H9 (cell line): ENCODE data around the gene FCF1. TPM values are rescaled to one million over a fixed set of nuclear protein-coding genes. Genes with fewer than 3 reads are reported as not detected.

ENCODE experiments used
- DNase-seq: peaks from one replicate; pipeline ENCODE4 v3.0.0-alpha.2; 2017
- H2AFZ ChIP-seq: one replicate; pipeline ENCODE4 v1.6.1; 2013; ENCODE audit warnings: mild to moderate bottlenecking, low read length, control low read depth, moderate library complexity
- H2AK5ac ChIP-seq: 2 replicates; pipeline ENCODE4 v1.6.1; 2013; ENCODE audit warnings: low read length, control low read depth, mixed read lengths; ENCODE audit not compliant: insufficient read length
- H2BK120ac ChIP-seq: one replicate; pipeline ENCODE4 v1.6.1; 2013; ENCODE audit warnings: low read depth, mild to moderate bottlenecking, low read length, control low read depth, inconsistent platforms; ENCODE audit not compliant: poor library complexity, severe bottlenecking
- H2BK12ac ChIP-seq: 2 replicates; pipeline ENCODE4 v1.6.1; 2013; ENCODE audit warnings: low read length, control low read depth, mixed read lengths, low read depth; ENCODE audit not compliant: insufficient read length
- H2BK15ac ChIP-seq: 2 replicates; pipeline ENCODE4 v1.6.1; 2013; ENCODE audit warnings: low read depth, low read length, control low read depth
- H2BK20ac ChIP-seq: one replicate; pipeline ENCODE4 v1.6.1; 2013; ENCODE audit warnings: low read depth, mild to moderate bottlenecking, low read length, control low read depth, inconsistent platforms; ENCODE audit not compliant: poor library complexity, severe bottlenecking
- H2BK5ac ChIP-seq: 2 replicates; pipeline ENCODE4 v1.6.1; 2013; ENCODE audit warnings: low read length, control low read depth, mixed read lengths; ENCODE audit not compliant: insufficient read length
- H3K14ac ChIP-seq: 2 replicates; pipeline ENCODE4 v1.6.1; 2013; ENCODE audit warnings: low read length, control low read depth; ENCODE audit not compliant: insufficient read depth
- H3K18ac ChIP-seq: 2 replicates; pipeline ENCODE4 v1.6.1; 2013; ENCODE audit warnings: low read depth, mild to moderate bottlenecking, mixed read lengths, low read length, control low read depth; ENCODE audit not compliant: insufficient read length
- H3K23ac ChIP-seq: 2 replicates; pipeline ENCODE4 v1.6.1; 2013; ENCODE audit warnings: low read length, control low read depth, mixed read lengths, low read depth; ENCODE audit not compliant: insufficient read length
- H3K23me2 ChIP-seq: 2 replicates; pipeline ENCODE4 v1.6.1; 2013; ENCODE audit warnings: low read depth, mild to moderate bottlenecking, mixed read lengths, low read length, control low read depth; ENCODE audit not compliant: insufficient read length, poor library complexity, severe bottlenecking
- H3K27ac ChIP-seq: 2 replicates; pipeline ENCODE4 v1.5.1; 2013; ENCODE audit warnings: low read length, control low read depth, mixed read lengths, low read depth; ENCODE audit not compliant: insufficient read length
- H3K27me3 ChIP-seq: 2 replicates; pipeline ENCODE4 v1.6.1; 2013; ENCODE audit warnings: low read length, control low read depth, inconsistent platforms; ENCODE audit not compliant: insufficient read depth
- H3K4ac ChIP-seq: 2 replicates; pipeline ENCODE4 v1.6.1; 2013; ENCODE audit warnings: low read depth, mild to moderate bottlenecking, control low read depth, inconsistent platforms, low read length, moderate library complexity
- H3K4me1 ChIP-seq: 2 replicates; pipeline ENCODE4 v1.6.1; 2013; ENCODE audit warnings: low read length, control low read depth, inconsistent platforms; ENCODE audit not compliant: insufficient read depth
- H3K4me2 ChIP-seq: 2 replicates; pipeline ENCODE4 v1.6.1; 2013; ENCODE audit warnings: low read length, control low read depth, mixed read lengths; ENCODE audit not compliant: insufficient read length, insufficient read depth
- H3K56ac ChIP-seq: 2 replicates; pipeline ENCODE4 v1.6.1; 2013; ENCODE audit warnings: low read depth, mild to moderate bottlenecking, mixed read lengths, low read length, control low read depth; ENCODE audit not compliant: insufficient read length
- H3K79me1 ChIP-seq: 2 replicates; pipeline ENCODE4 v1.6.1; 2013; ENCODE audit warnings: low read depth, mild to moderate bottlenecking, moderate library complexity, low read length, control low read depth, inconsistent platforms; ENCODE audit not compliant: insufficient read depth, poor library complexity, severe bottlenecking
- H3K79me2 ChIP-seq: 2 replicates; pipeline ENCODE4 v1.6.1; 2013; ENCODE audit warnings: low read length, control low read depth, inconsistent platforms; ENCODE audit not compliant: insufficient read depth
- H3K9ac ChIP-seq: 2 replicates; pipeline ENCODE4 v1.6.1; 2013; ENCODE audit warnings: low read length, control low read depth, mixed read lengths; ENCODE audit not compliant: insufficient read length; ENCODE audit errors: extremely low read depth
- H3K9me3 ChIP-seq: one replicate; pipeline ENCODE4 v1.6.1; 2013; ENCODE audit warnings: low read depth, low read length, inconsistent platforms; ENCODE audit not compliant: control insufficient read depth
- H3T11ph ChIP-seq: one replicate; pipeline ENCODE4 v1.6.1; 2013; ENCODE audit warnings: mild to moderate bottlenecking, low read length, control low read depth, inconsistent platforms
- H4K20me1 ChIP-seq: one replicate; pipeline ENCODE4 v1.6.1; 2013; ENCODE audit not compliant: control insufficient read depth, insufficient read length, insufficient read depth
- H4K5ac ChIP-seq: 2 replicates; pipeline ENCODE4 v1.6.1; 2013; ENCODE audit warnings: low read depth, mild to moderate bottlenecking, mixed read lengths, low read length, control low read depth; ENCODE audit not compliant: insufficient read length
- H4K8ac ChIP-seq: replicated peaks from 2 replicates; pipeline ENCODE4 v1.6.1; 2013; ENCODE audit warnings: low read length, control low read depth, mixed read lengths, low read depth; ENCODE audit not compliant: insufficient read length
- H4K91ac ChIP-seq: 2 replicates; pipeline ENCODE4 v1.6.1; 2013; ENCODE audit warnings: low read depth, mild to moderate bottlenecking, moderate library complexity, mixed read lengths, low read length, control low read depth; ENCODE audit not compliant: insufficient read length
- H3K27ac Mint-ChIP-seq, 3 experiments: 2 replicates in 2 of 3; 3 replicates in 1 of 3; pipeline ENCODE4 v1.8.0; 2020 to 2021; ENCODE audit warnings: mixed read lengths in 3 of 3, mild to moderate bottlenecking in 1 of 3, moderate library complexity in 1 of 3
- H3K27me3 Mint-ChIP-seq: 2 replicates; pipeline ENCODE4 v1.8.0; 2021; ENCODE audit warnings: low read depth, mild to moderate bottlenecking, moderate library complexity, mixed read lengths
- H3K36me3 Mint-ChIP-seq, 3 experiments: 2 replicates in 2 of 3; 3 replicates in 1 of 3; pipeline ENCODE4 v1.8.0; 2020 to 2021; ENCODE audit warnings: low read depth in 3 of 3, mixed read lengths in 3 of 3; ENCODE audit not compliant: insufficient read depth in 1 of 3
- H3K4me1 Mint-ChIP-seq, 2 experiments: 2 replicates each; pipeline ENCODE4 v1.8.0; 2020; ENCODE audit warnings: mixed read lengths in 2 of 2
- H3K4me3 Mint-ChIP-seq, 2 experiments: 2 replicates in 1 of 2; 3 replicates in 1 of 2; pipeline ENCODE4 v1.8.0; 2020 to 2021; ENCODE audit warnings: mild to moderate bottlenecking in 2 of 2, mixed read lengths in 2 of 2, moderate library complexity in 1 of 2
- H3K9me3 Mint-ChIP-seq, 2 experiments: 2 replicates in 1 of 2; 3 replicates in 1 of 2; pipeline ENCODE4 v1.8.0; 2020; ENCODE audit warnings: mild to moderate bottlenecking in 2 of 2, mixed read lengths in 2 of 2, moderate library complexity in 1 of 2
- WGBS: extraction: QIAGEN DNeasy Blood & Tissue Kit; methylation state at CpG from one replicate; pipeline ENCODE4 v1.1.7; 2013; ENCODE audit warnings: missing lambda C conversion rate, low lambda C conversion rate, mixed read lengths; ENCODE audit not compliant: insufficient read length; ENCODE audit errors: extremely low coverage; 5-methylcytosine and 5-hydroxymethylcytosine counted together
- total RNA-seq: library from RNA; stranded (reverse); gene quantifications from 2 replicates; pipeline ENCODE4 v1.2.1, GENCODE V29; 2021
- TF ChIP-seq, protein P1 (sequence below): fragments of 200-600 bp; sonication (generic); conservative IDR thresholded peaks from 3 replicates; pipeline ENCODE4 v1.8.0; 2021; ENCODE audit warnings: antibody characterized with exemption, mild to moderate bottlenecking

Gene FCF1
- total RNA-seq, 1 experiment from 2014 or later, result 87.7 TPM

DNA sequence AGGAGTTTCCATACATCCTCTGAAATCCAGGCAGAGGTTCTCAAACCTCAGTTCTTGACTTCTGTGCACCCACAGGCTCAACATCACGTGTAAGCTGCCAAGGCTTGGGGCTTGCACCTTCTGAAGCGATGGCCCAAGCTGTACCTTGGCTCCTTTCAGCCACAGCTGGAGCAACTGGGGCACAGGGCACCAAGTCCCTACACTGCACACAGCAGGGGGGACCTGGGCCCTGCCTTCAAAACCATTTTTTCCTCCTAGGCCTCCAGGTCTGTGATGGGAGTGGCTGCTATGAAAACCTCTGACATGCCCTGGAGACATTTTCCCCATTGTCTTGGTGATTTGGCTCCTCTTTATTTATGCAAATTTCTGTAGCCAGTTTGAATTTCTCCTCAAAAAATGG lies 10.7 kb upstream of the FCF1 start:
- no peak overlapping the region for H3K18ac ChIP-seq
- no peak overlapping the region for H3K4me2 ChIP-seq
- H4K20me1 ChIP-seq, result no peaks in the 10 kb centered on the region
- no peak overlapping the region for H4K5ac ChIP-seq
- H2AFZ ChIP-seq, result no peak overlapping the region
- TF ChIP-seq, protein P1, sequence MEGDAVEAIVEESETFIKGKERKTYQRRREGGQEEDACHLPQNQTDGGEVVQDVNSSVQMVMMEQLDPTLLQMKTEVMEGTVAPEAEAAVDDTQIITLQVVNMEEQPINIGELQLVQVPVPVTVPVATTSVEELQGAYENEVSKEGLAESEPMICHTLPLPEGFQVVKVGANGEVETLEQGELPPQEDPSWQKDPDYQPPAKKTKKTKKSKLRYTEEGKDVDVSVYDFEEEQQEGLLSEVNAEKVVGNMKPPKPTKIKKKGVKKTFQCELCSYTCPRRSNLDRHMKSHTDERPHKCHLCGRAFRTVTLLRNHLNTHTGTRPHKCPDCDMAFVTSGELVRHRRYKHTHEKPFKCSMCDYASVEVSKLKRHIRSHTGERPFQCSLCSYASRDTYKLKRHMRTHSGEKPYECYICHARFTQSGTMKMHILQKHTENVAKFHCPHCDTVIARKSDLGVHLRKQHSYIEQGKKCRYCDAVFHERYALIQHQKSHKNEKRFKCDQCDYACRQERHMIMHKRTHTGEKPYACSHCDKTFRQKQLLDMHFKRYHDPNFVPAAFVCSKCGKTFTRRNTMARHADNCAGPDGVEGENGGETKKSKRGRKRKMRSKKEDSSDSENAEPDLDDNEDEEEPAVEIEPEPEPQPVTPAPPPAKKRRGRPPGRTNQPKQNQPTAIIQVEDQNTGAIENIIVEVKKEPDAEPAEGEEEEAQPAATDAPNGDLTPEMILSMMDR, result no peak
- H3K56ac ChIP-seq, result no peak overlapping the region
- no CpG with 5 or more reads among the region's 2 CpGs for WGBS
- Mint-ChIP-seq H3K9me3 (peaks cover 16 to 31% of the 10 kb centered on the region in 2 experiments), H3K27ac (no peak overlapping the region), H3K36me3 (peaks cover 29 to 39% (median 37%) of the 10 kb centered on the region in 3 experiments), H3K4me3 (no peak overlapping the region), H3K4me1 (no peaks in the 10 kb centered on the region), H3K27me3 (no peaks in the 10 kb centered on the region)
- no peak overlapping the region for H3K23ac ChIP-seq
- no peak overlapping the region for H3K27ac ChIP-seq
- no peak overlapping the region for H2BK20ac ChIP-seq
- H3K9me3 ChIP-seq, result no peaks in the 10 kb centered on the region
- H3K14ac ChIP-seq, result no peak overlapping the region
- peaks cover 7% of the 10 kb centered on the region; the same call in 1 of the 2 replicates for H3K79me2 ChIP-seq
- no peak overlapping the region for H2BK12ac ChIP-seq
- no peak overlapping the region for H4K91ac ChIP-seq
- no peak overlapping the region for H3K4ac ChIP-seq
- no peaks in the 10 kb centered on the region for H3K23me2 ChIP-seq
- no peaks in the 10 kb centered on the region for H3K4me1 ChIP-seq
- DNase-seq, result no peak
- H2AK5ac ChIP-seq, result no peak overlapping the region
- no peak overlapping the region for H4K8ac ChIP-seq
- H2BK120ac ChIP-seq, result no peak overlapping the region
- no peak overlapping the region for H3T11ph ChIP-seq
- peaks cover 3% of the 10 kb centered on the region for H3K79me1 ChIP-seq
- H3K9ac ChIP-seq, result no peak overlapping the region
- H2BK5ac ChIP-seq, result no peak overlapping the region
- H3K27me3 ChIP-seq, result no peaks in the 10 kb centered on the region
- no peak overlapping the region for H2BK15ac ChIP-seq
